Measurements from ENCODE around the gene ALDH9A1. TPM values are rescaled to one million over a fixed set of nuclear protein-coding genes. Genes with fewer than 3 reads are reported as not detected.

Gene ALDH9A1
- total RNA-seq, result 45.5 and 65.5 TPM in 2 replicates

DNA sequence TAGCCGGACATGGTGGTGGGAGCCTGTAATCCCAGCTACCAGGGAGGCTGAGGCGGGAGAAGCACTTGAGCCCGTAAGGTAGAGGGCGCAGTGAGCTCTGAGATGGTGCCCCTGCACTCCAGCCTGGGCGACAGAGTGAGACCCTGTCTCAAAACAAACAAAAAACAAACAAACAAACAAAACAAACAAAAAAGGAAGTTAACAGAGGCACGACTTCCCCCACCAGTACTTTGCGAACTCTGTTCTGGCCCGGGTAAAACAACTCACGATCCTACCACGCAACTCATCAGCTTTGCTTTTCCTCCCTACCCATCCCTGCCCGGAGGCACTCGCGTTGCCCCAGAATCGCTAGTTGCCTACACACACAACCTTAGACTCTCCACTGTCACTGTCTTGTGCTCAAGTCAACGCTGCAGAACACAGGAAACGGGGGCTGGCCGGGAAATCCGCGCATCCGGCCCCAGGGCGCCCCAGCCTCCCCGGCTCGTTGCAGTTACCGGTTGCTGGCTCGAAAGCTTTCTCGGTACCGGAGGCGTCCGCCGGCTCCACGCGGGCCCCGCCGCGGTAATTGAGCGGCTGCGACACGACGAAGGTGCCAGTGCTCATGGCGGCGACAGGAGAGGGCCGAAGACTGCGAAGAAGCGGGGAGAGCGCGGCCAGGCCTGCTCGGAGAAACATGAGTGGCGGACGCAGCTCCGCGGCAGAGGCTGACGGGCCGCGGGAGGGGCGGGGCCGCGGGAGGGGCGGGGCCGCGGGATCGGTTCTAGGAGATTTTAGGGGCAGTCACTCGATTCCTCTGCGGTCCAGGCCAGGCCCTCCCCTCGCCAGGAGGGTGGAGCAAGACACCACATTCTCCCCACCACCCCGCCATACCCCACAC lies at the start of gene ALDH9A1:
Gene ALDH9A1, minus strand, starts transcription at position 682 of the 880 bp plus-strand sequence. Its CDS starts 4 bp downstream, at position 678.

DNA sequence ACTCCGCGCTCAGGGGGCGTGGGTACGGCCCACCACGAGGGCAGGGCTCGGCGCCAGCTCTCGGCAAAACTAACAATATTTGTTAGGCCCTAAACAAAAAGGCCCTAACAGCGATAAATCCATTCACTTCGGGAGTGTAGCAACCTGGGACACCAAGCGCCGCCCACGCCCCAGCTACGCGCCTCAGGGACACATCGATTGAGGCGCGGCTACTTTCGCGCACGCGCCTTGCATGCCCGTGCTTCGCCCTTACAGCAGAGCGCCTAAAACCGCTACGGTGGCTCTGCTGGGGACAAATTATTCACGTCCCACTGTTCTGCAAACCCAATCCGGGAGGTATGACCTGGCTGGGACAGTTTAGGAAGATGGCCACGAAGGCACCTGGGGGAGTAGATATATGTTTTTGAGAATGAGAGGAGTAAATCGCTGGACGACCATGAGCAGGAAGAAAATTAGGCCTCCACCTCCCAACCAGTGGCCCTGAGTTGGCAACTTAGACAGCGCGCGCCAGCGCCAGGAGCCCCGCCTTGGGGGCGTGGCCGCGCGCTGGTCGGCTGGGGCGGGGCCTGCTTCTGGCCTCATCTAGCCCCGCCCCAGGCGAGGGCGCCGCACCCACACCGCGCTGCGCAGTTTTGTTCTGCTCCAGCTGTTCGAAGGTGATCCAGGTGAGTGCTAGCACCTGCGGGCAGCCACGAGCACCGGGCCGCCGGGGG lies 67.6 kb downstream of the ALDH9A1 start, which contains the start of gene MGST3:
Gene MGST3, plus strand, starts transcription at position 606 of the 713 bp plus-strand sequence. CDS start 18,614 bp downstream, outside the sequence.

Other genes starting within 250 kb of the ALDH9A1 start
- gene LRRC52, start 154.6 kb downstream of the ALDH9A1 start, total RNA-seq, result not detected in 2 replicates
- gene MGST3, start 67.3 kb downstream of the ALDH9A1 start, total RNA-seq, result 116 and 221 TPM in 2 replicates
- gene TMCO1, start 70.3 kb upstream of the ALDH9A1 start, total RNA-seq, result 51.9 and 68.0 TPM in 2 replicates
- 88.8 and 112 TPM in 2 replicates for gene UCK2, start 129.1 kb upstream of the ALDH9A1 start, total RNA-seq

Data from hair follicular keratinocyte (primary cell).